Endothelial cell of umbilical vein (primary cell): ENCODE results near the gene SRPK1. TPM values are rescaled to one million over a fixed set of nuclear protein-coding genes. Genes with fewer than 3 reads are reported as not detected.

Experiments used
- BruUV-seq: library from RNA; stranded (reverse); fragments of 400-500 nt; replicated peaks from 2 replicates; lab custom pipeline; 2021; lab: Mats Ljungman, UMichigan
- CTCF ChIA-PET: fragments of 300-600, 350-600 bp; sonication (Branson Sonifier 250); formaldehyde crosslinking; loops from one replicate; lab custom pipeline; 2021; ENCODE audit warnings: antibody characterized with exemption, inconsistent platforms; lab: Charles Lee
- POLR2A ChIA-PET: fragments of 300-600, 350-600 bp; sonication (Branson Sonifier 250); formaldehyde crosslinking; loops from one replicate; lab custom pipeline; 2021; ENCODE audit warnings: antibody characterized with exemption, inconsistent platforms; lab: Charles Lee
- DNase-seq: peaks from one replicate; pipeline ENCODE4 v3.0.0-alpha.2; 2011; ENCODE audit warnings: low read depth, low spot score
- FAIRE-seq: peaks from 2 replicates; lab custom pipeline; 2011; peaks lifted over from hg19 to GRCh38; lab: Jason Lieb, UNC
- H2AFZ ChIP-seq: 2 replicates; pipeline ENCODE4 v1.6.0; 2012; ENCODE audit warnings: low read depth, low read length, control low read depth, inconsistent platforms
- H3K27ac ChIP-seq: 2 replicates; pipeline ENCODE4 v1.5.1; 2011; ENCODE audit warnings: low read depth, mild to moderate bottlenecking, control low read depth, low read length, moderate library complexity; ENCODE audit not compliant: insufficient read depth
- H3K27me3 ChIP-seq, 2 experiments: 2 replicates each; pipeline versions ENCODE4 v1.6.0 to v1.6.1; 2011; ENCODE audit warnings: low read length in 2 of 2, mixed read lengths in 1 of 2; ENCODE audit not compliant: control insufficient read depth in 2 of 2, insufficient read depth in 2 of 2
- H3K36me3 ChIP-seq, 2 experiments: 2 replicates in 1 of 2; 3 replicates in 1 of 2; pipeline ENCODE4 v1.5.1; 2011; ENCODE audit warnings: low read length in 2 of 2, mild to moderate bottlenecking in 1 of 2, moderate library complexity in 1 of 2; ENCODE audit not compliant: control insufficient read depth in 2 of 2, insufficient read depth in 2 of 2; ENCODE audit errors: extremely low read depth in 1 of 2
- H3K4me1 ChIP-seq: 3 replicates; pipeline ENCODE4 v1.5.1; 2011; ENCODE audit warnings: mild to moderate bottlenecking, low read length; ENCODE audit not compliant: control insufficient read depth, insufficient read depth; ENCODE audit errors: extremely low read depth
- H3K4me2 ChIP-seq: 2 replicates; pipeline ENCODE4 v1.6.1; 2011; ENCODE audit warnings: low read length, control low read depth, mixed read lengths; ENCODE audit not compliant: insufficient read depth
- H3K4me3 ChIP-seq, 3 experiments: fragments of 200-600 bp in 1 of 3; sonication (generic), shearing (Covaris generic) in 1 of 3; replicated peaks in 1 of 3; 2 replicates each; pipeline ENCODE4 v1.5.1; 2011 to 2016; ENCODE audit warnings: control low read depth in 3 of 3, low read length in 3 of 3, mild to moderate bottlenecking in 2 of 3, inconsistent platforms in 1 of 3, low read depth in 1 of 3, moderate library complexity in 1 of 3; ENCODE audit not compliant: insufficient read depth in 1 of 3
- H3K79me2 ChIP-seq: 2 replicates; pipeline ENCODE4 v1.6.0; 2012; ENCODE audit warnings: low read length, inconsistent platforms; ENCODE audit not compliant: control insufficient read depth, insufficient read depth
- H3K9ac ChIP-seq: replicated peaks from 2 replicates; pipeline ENCODE3; 2011; ENCODE audit warnings: low read length, control low read depth; ENCODE audit not compliant: insufficient read depth; ENCODE audit errors: extremely low read depth
- H3K9me1 ChIP-seq: replicated peaks from 3 replicates; pipeline ENCODE4 v1.6.0; 2011; ENCODE audit warnings: mild to moderate bottlenecking, low read length; ENCODE audit not compliant: control insufficient read depth, insufficient read depth; ENCODE audit errors: extremely low read depth
- H3K9me3 ChIP-seq: replicated peaks from 2 replicates; pipeline ENCODE4 v1.5.1; 2012; ENCODE audit warnings: low read length, inconsistent platforms; ENCODE audit not compliant: control insufficient read depth, insufficient read depth
- H4K20me1 ChIP-seq: replicated peaks from 2 replicates; pipeline ENCODE3; 2011; ENCODE audit warnings: mild to moderate bottlenecking, low read length; ENCODE audit not compliant: control insufficient read depth, insufficient read depth; ENCODE audit errors: extremely low read depth
- CTCF ChIP-seq, 2 donors: IDR thresholded peaks; 1 replicate in 1 of 2; 2 replicates in 1 of 2; pipeline ENCODE4 v1.5.1; 2011; ENCODE audit warnings: low read length in 2 of 2, mild to moderate bottlenecking in 2 of 2, moderate library complexity in 2 of 2, control low read depth in 1 of 2, inconsistent platforms in 1 of 2, low read depth in 1 of 2; ENCODE audit not compliant: insufficient read depth in 1 of 2; ENCODE audit errors: extremely low read depth in 1 of 2
- EZH2 ChIP-seq: IDR thresholded peaks from 2 replicates; pipeline ENCODE4 v1.6.1; 2012; ENCODE audit warnings: borderline replicate concordance, low read depth, mild to moderate bottlenecking, moderate library complexity, low read length, inconsistent platforms; ENCODE audit not compliant: severe bottlenecking
- FOS ChIP-seq: IDR thresholded peaks from 2 replicates; pipeline ENCODE4 v1.6.1; 2011; ENCODE audit warnings: mild to moderate bottlenecking, low read length, moderate library complexity, borderline replicate concordance; ENCODE audit not compliant: insufficient read depth
- GATA2 ChIP-seq: IDR thresholded peaks from 2 replicates; pipeline ENCODE4 v1.7.0; 2011; ENCODE audit warnings: low read depth, mild to moderate bottlenecking, moderate library complexity, mixed read lengths, low read length; ENCODE audit not compliant: insufficient read length, insufficient read depth
- JUN ChIP-seq: IDR thresholded peaks from 2 replicates; pipeline ENCODE4 v1.6.1; 2011; ENCODE audit warnings: borderline replicate concordance, low read depth; ENCODE audit not compliant: insufficient read length, insufficient read depth
- MAX ChIP-seq: IDR thresholded peaks from 2 replicates; pipeline ENCODE4 v1.6.1; 2011; ENCODE audit not compliant: insufficient read depth, insufficient read length
- MYC ChIP-seq: IDR thresholded peaks from one replicate; pipeline ENCODE4 v1.6.1; 2011; ENCODE audit warnings: mild to moderate bottlenecking, low read depth, low read length
- POLR2A ChIP-seq: IDR thresholded peaks from 2 replicates; pipeline ENCODE4 v1.6.1; 2012; ENCODE audit warnings: low read depth, mild to moderate bottlenecking, control low read depth, low read length
- POLR2AphosphoS5 ChIP-seq: IDR thresholded peaks from 2 replicates; pipeline ENCODE4 v1.6.1; 2012; ENCODE audit warnings: low read depth, mild to moderate bottlenecking, control low read depth, low read length, moderate library complexity; ENCODE audit not compliant: insufficient read depth
- dilution Hi-C: fragments of 300-500 bp; cut with MboI; formaldehyde crosslinking; loops from one replicate; pipeline ENCODE4 v1.15.0; 2019; ENCODE audit warnings: low sequenced_read_pairs; ENCODE audit not compliant: extremely low pct_ligation_motif_present
- intact Hi-C: fragments of 100-400 bp; cut with micrococcal nuclease; formaldehyde crosslinking; loops from one replicate; pipeline ENCODE4 v1.10.0; 2022
- polyA plus RNA-seq, 4 experiments: library from polyadenylated mRNA; depleted of rRNA in 3 of 4; stranded (reverse) in 3 of 4; unstranded in 1 of 4; fragments of >200 nt; gene quantifications; 2 replicates each; pipeline versions ENCODE4 v1.2.1 to v1.2.3, GENCODE V29; 2011 to 2012; ENCODE audit warnings: missing spikeins in 1 of 4
- total RNA-seq: library from RNA; stranded (reverse); gene quantifications from 2 replicates; pipeline ENCODE4 v1.2.3, GENCODE V29; 2021

The SRPK1 gene
- total and polyA plus RNA-seq, 2 donors (not counting 3 experiments of a cell fraction or from before 2014, with no cell fraction given): 18.9 to 72.7 TPM

GRCh38 chr6:35931120-35931561 lies 10.2 kb upstream of the SRPK1 start:
- no peak overlapping the region for H3K4me2 ChIP-seq
- no peaks in the 10 kb centered on the region for H3K79me2 ChIP-seq
- BruUV-seq: no TSS peak
- intact Hi-C loops (no loop called here), dilution Hi-C loops (no loop called here)
- ChIA-PET POLR2A (no interaction called here), CTCF (interaction anchor here (1.4 to 1.7 kb wide), 2 partner anchors 10 to 116 kb away, joined by 3 read pairs; no protein-coding TSS in a partner anchor)
- TF ChIP-seq MYC: no peak
- TF ChIP-seq MAX: no peak
- no peak for TF ChIP-seq POLR2AphosphoS5
- TF ChIP-seq EZH2: no peak
- no peak for TF ChIP-seq CTCF (IDR thresholded peaks at IDR 0.05; ENCODE audit: extremely low read depth in 1 of 2, insufficient read depth in 1 of 2, low read depth in 1 of 2, low read length in 2 of 2)
- no peak for TF ChIP-seq FOS
- TF ChIP-seq JUN: no peak
- TF ChIP-seq GATA2: no peak
- TF ChIP-seq POLR2A: no peak
- no peak for DNase-seq
- no peaks in the 10 kb centered on the region for H3K36me3 ChIP-seq
- H3K4me3 ChIP-seq: no peak overlapping the region
- no peak for FAIRE-seq
- no peaks in the 10 kb centered on the region for H3K9me3 ChIP-seq
- H3K27ac ChIP-seq: no peak overlapping the region
- H3K4me1 ChIP-seq: no peaks in the 10 kb centered on the region
- no peak overlapping the region for H2AFZ ChIP-seq
- H3K27me3 ChIP-seq: no peaks in the 10 kb centered on the region
- H4K20me1 ChIP-seq: no peaks in the 10 kb centered on the region
- H3K9me1 ChIP-seq: peaks cover 2% of the 10 kb centered on the region
- no peak overlapping the region for H3K9ac ChIP-seq
